ENCODE data around the gene RAB11A.

Gene RAB11A

DNA sequence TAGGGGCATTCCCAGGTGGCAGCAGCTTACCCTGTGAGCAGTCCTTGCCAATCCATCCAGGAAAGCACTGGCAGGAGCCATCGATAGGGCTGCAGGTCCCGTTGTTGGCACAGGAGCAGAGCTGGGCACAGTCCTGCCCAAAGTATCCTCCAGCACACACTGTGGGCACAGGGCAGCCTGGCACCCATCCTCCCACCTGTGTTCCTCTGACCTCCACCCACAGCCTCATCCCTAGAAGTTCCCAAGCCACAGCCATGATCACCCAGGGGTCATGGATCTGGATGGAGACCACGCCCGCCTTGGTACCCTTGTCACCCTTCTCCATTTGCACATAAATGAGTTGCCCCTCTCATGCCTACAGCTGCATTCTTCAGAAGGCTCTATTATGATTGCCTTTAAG is 48.6 kb downstream of the RAB11A start:
- no peak for DNase-seq

DNA sequence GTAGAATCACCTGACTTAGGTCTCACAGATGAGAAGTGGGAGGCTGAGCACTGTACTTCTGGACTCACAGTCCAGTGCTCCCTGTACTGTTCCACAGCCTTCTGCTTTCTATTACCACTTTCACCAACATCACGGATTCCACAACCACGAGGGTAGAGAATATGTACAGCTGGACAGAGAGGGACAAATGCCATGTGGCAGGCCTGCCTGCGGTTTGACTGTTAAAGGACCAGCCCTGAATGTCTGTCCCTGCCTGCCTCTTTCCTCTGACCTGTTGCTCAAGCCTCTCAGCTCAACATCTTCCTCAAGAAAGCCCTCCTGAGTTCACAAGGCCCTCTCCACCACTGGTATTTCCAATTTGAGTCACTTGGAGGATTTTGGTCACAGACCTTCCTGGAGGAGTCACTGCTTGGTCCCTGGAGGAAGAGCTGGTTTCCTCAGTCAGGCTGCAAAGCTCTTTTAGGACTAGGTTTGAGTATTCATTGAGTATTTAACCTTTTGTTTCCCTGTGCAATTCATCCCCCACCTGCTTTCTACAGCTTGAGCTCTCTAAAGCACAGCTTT is 49.1 kb downstream of the RAB11A start:
- DNase-seq, result no peak

DNA sequence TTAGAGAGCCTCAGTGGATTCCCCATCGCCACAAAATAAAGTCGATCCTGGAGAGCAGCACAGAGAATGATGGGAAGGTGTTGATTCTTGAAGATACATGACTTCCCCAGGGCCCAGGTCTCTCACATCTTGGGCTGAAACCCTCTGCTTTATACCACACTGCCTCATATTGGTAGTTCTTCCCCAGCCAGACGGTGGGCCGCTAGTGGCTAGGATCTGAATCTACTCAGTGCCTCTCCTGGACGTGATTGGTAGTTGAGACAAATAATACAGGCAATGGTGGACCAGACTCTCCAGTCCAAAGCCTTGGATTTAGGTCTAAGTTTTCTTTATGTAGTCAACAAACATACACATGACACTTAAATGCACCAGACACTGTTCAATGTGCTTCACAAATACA is 49.7 kb downstream of the RAB11A start:
- DNase-seq, result no peak

DNA sequence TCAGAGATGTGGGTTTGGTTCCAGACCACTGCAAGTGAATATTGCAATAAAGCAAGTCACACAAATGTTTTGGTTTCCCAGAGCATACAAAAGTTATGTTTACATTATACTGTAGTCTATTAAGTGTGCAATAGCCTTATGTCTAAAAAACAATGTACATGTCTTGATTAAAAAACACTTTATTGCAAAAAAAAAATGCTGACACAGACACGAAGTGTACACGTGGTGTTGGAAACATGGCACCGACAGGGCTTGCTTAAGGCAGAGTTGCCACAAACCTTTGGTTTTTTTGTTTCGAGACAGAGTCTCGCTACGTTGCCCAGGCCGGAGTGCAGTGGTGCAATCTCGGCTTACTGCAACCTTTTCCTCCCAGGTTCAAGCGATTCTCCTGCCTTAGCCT is 50.1 kb downstream of the RAB11A start:
- DNase-seq, result no peak

DNA sequence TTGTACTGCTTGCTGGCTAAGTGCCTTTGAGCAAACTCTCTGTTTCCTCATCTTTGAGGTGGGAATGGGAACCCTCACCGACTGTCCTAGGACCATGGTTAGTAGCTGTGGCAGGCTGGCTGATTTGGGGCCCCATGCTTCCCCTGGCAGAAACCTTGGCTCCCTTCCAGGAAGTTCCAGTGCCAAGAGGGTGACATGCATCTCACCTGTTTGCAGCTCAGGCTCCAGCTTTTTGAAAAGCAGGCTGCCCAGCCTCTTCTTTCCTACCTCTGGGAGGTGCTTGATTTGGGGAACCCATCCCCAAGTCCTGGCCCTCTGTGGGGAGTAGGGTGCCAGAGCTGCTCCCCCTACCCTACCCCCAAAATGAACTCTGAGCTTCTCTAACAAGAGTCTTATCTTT is 50.8 kb downstream of the RAB11A start:
- DNase-seq, result no peak

DNA sequence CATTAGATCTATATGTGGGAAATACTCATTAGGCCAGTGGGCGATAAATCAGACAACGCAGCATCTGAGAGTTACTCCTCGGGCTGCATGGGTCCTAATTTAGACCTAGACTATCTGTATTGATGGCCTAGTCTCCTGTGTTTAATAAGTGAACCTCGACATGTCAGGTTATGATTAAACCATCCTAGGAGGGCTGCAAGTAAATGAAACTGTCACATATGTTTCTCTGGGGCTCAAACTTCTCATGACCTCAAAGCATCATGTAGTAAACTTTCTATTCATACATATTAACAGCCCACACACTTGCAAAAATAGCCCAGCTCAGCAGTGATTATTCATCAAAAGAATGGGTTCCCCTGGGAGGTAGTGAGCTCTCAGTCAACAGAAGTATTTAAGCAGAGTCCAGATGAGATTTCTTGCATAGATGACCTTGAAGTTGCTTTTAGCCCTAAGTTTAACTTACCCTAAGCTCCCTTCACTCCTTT is 51.6 kb downstream of the RAB11A start:
- no peak for DNase-seq

DNA sequence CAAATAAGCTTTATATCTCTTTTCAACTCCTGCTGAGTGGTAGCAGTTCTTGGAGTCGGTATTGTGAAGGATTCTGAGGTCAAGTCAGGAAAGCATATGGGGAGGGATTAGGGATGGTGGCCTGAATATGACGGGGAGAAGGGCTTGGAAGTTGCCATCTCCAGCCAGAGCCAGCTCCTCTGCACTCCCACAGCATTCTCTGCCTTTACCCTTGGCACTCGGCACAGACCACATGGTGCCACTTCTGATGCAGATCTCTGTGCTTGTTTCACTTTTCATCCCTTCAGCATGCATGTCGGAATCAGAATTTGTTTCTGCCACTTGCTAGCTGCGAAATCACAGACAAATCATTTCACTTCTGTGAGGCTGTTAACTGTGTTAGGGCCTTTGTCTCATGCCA is 52.5 kb downstream of the RAB11A start:
- DNase-seq, result no peak

DNA sequence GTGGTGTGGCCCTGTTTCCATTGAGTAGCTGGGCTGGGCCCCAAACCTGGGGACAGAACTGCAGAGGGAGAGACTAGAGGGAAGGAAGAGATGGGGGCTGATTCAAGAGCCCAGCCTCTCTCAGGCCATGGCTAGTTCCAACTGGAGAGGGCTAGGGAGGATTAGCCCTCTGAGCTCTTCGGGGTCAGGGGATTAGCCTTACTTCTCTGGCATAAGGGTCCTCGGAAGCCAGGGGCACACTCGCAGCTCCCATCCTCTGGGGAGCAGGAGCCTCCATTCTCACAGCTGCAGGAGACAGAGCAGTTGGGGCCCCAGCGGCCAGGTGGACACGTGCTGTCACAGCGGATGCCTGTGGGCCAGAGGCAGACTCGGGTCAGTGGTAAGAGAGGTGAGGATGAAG is 53.3 kb downstream of the RAB11A start:
- DNase-seq, result no peak

DNA sequence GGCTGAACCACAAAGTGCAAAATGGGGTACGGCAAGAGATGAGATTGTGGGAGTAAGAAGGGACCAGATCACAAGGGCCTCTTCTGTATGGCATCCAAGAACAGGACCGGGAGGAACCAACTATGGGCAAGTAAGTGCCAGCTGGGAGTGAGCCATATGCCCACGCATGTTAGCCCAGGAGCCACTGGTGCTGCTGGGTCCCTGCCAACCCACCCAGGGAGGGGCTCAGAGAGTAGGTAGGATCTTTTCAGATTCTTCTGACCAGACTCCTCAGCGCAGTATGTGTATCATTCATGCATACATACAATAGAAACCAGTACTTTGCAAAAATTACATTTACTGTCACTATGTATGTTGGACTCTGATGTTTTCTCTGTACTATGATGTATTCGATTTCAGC is 54.0 kb downstream of the RAB11A start:
- DNase-seq, result no peak

DNA sequence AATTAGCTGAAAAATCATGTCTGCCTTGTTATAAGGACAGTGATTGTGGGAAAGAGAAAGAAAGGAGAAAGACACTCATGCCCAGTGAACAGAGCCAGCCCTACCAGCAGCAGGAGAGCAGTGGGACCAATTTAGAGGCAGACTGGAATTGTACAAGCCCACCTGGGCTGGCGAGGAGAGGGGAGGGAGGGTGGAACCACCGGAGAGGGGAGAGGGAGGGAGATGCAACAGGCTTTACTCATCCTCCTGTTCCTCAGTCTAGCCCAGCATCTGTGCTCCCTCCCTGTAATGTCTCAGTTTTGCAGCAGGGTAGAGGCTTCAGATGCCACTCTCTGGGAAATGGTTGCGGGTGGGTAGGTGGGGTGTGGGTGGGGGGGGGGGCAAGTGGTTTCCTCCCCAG is 54.7 kb downstream of the RAB11A start:
- no peak for DNase-seq

DNA sequence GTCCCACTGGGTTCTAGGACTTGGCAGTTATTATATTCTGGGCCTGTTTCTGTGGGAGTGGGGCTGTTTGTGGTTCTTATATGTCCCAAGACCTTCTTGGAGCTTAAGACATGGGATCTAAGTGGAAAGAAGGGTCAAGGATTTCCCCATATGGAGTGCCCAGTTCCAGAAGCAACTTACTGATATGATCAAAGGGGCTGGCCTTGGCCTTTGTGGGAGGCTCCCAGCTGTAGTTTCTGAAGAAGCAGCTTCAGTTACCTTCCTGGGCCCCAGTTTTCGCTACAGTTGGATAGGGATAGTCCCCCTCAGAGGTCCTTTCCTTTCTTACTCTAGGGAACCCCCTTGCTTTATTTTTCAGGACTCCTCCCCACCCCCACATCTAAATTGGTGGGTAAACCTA is 56.0 kb downstream of the RAB11A start:
- no peak for DNase-seq

DNA sequence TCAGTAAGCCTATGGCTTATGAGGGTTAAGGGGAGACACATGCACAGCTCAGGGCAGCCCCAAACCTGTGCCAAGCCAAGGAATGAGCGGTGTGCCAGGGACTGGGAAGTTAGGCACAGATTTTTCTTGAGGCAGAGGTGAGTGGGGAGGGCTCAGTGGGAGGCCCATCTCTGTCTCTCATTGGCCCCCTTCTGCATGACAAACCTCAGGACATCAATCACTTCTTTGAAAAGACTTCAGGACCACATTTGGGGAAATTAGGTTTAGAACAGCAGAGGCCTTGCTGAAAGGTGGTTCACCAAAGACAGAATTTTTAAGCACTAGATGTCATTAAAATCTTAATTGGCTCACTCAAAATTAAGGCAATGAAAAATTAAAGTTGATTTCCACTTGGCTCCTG is 57.2 kb downstream of the RAB11A start:
- no peak for DNase-seq

DNA sequence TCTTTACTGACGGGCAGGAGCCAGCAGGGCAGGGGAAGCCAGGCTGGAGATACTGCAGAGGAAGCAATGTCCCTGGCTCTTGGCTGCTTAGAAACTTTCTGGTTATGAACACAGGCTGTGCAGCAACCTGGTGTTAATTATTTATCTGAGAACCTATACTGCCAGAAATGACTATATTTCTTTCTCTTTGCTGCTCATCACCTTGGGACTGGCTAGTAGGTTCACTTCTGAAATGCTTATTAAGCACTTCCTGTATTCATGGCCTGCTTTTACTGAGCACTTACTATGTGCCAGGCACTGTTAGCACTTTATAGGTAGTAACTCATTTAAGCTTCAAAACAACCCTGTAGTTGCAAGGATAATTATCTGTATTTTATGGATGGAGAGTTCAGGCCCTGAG is 57.6 kb downstream of the RAB11A start:
- DNase-seq, result no peak

DNA sequence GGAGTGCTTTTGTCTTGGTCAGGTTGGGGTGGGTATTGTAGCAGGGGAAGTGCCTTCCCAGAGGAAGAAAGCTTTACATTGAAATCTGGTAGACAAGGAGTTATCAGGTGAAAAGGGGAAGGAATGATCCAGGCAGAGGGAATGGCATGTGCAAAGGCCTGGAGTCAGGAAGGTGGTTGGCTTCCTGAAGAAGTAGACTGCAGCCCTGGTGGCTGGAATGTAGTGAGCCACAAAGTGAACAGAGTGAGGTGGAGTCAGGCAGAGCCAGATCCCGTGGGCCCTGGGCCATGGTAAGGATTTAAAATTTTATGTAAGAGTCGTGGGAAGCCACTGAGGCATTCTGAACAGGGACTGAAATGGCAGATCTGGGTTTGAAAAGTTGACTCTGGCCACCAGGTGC is 58.3 kb downstream of the RAB11A start:
- no peak for DNase-seq

DNA sequence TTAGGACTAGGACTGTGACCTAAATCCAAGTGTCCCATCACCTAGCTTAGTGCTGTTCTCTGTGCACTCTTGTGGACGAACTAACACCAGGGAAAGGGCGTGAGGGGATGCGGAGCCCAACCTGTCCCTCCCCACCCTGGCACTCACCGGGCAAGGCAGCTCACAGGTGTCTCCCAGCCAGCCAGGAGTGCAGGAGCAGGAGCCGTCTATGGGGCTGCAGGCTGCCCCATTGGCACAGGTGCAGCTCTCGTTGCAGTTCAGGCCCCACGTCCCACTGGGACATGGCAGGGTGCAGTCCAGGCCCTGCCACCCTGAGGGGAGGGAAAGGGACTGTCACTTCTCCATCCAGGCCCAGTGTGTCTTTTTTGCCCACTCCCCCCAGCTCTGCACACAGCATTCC is 60.3 kb downstream of the RAB11A start:
- DNase-seq, result no peak

DNA sequence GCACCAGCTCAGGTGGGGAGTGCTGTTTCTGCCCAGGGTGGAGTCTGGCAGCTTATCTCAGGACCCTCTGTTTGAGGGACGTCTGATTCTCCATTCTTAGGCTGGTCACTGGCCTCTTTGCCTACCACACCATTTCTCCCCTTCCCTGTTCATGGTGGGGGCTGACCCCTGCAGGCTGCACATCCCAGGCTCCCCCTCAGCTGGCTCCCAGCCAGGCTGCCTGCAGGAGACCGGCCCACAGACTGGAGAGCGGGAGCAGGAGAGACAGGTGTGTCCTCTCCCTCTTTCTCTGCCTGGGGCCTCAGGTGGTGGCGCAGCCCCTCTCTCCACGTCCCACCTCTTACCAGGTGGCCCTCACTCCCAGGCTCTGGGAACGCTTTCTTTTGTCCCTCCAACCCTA is 60.8 kb downstream of the RAB11A start:
- no peak for DNase-seq

DNA sequence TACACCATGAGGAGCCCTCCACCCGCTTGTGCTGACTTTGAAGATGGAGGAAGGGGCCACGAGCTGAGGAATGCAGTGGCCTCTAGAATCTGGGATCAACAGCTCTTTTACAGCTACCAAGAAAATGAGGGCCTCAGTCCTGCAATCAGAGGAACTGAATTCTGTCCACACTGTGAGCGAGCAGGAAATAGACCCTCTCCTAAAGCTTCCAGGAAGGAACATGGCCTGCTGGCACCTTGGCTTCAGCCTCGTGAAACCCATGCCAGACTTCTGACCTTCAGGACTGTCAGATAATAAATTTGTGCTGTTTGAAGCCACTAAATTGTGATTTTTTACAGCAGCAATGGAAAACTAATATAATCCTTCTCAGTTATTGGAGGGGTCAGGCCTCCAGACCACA is 61.9 kb downstream of the RAB11A start:
- DNase-seq, result no peak

DNA sequence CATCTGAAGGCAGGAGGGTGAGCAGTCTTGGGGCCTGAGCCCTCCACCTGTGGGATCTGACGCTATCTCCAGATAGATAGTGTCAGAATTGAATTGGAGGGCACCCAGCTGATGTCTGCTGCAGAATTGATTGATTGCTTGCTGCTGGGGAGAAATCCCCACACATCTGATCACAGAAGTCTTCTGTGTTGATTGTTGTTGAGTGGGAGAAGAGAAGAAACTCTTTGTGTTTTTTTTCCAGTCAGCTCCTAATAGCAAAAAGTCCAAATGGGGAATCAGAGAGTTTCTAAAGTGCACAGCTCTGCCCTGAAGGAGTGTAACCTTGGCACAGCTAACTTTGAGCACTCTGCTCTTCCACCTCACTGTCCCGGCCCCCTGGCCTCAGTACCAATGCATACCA is 66.1 kb downstream of the RAB11A start:
- DNase-seq, result no peak

DNA sequence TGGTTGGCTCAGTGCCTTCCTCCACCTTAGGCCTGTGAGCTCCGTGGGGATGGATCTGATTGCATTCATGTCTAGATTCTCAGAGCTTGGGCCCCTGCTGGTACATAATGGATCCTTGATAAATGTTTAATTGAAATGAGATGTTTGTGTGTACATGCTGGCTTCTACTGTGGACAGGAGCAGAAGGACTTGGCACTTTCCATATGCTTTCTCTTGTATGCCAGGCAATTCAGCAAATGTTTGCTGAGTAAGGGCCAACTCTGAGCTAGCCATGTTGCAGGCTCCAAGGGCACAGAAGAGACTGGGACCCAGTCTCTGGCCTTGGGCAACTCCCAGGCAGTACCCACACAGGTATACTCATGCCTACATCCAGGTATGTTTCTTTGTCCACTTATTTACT is 67.0 kb downstream of the RAB11A start:
- no peak for DNase-seq

DNA sequence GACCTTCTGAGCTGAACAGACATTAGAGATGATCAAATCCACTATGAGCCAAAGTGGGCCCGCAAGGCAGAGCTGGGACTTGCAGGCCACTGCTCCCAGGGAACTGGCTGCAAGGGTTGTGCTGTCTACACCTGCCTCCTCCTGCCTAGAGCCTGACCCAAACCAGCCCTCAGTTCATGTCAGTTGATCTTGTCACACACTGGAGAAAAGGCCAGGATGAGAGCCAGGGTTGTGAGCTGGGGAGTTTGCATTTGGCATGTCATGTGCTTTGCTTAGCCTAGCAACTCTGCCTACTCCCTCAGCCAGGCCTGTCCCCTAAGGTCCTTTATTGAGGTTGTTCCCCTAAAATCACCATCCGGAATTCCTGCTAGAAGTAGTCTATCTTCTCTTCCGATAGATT is 67.8 kb downstream of the RAB11A start:
- DNase-seq, result no peak

DNA sequence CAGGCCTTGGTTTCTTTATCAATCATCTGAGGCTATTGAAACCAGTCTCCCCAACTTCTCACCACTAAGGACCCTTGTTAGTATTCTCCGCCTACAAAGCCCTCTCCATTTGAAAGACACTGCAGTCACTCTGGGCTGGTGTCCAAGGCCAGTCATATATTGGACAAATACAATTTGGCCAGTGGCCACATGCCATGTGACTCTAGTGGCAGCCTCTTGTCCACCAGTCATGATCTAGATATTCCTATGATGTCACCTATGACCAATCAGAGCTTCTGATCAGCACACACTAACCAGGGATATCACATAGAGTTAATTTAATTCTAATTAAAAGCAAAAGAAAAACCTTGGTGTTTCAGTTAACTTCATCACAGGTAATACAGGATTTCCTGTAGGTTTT is 68.2 kb downstream of the RAB11A start:
- DNase-seq, result no peak

DNA sequence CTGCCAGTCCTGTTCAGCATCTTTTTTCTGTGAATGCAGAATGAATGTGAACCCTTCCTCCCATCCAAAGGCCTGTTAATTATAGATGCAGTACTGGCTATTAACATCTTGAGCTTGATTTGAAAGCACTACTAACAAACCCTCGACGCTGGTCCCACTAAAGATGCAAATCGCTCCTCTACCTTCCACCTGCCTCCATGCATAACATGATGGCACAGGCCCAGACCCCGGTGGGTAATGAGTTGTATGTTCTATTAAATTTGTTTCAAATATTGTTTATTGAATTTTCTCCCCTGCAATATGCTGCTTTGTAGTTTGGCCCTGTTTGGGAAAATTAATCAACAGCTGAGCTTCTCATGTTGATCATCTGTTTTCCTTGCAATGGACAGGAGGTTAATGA is 69.3 kb downstream of the RAB11A start:
- no peak for DNase-seq

DNA sequence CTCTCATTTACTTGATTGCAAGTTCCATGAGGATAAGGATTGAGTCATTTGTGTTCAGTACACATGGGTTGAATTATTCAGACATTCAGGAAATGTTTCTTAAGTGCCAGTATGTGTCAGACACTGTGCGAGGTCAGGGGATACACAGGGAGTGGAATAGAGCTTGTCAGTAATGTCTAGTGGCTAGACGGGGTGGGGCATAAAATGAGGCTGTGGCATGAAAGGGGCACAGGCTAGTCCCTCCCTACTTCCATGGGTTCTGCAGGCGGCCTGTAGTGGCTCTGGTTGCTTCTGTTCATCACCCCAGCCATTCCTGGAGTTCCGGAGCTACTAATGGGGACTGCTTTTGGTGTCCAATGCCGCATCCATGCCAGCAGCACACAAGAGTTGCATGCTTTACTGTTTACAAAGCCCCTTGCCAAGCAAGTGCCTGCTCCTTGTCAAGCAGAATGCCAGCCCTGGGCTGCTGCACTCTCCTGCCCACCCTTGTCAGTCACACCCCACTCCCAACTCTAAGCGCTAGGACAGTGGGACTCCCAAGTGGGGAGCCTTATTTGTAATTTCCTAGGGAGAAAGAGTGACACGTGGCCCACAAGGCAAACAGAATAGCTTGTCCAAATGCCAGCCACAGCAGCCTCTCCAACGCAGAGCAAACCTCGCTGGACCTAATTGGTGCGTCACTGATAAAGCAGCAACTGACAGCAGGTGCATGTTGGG is 70.8 kb downstream of the RAB11A start:
- no peak for DNase-seq

DNA sequence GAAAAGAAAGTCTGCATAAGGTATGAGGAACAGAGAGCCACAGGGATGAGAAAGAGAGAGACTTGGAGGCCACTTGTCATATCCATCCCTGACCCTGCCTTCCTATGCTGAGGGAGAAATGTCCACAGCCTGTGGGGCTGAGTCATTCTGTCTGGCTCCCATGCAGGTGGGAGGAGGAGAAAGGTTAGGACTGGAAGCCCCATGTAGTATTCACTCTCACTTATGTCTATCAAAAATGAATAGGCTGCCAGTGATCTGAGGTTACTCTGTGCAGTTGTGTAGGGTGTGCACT is 71.3 kb downstream of the RAB11A start:
- DNase-seq, result no peak

All from NCI-H2227 treated with DMSO at 0.1 percent for 48 hours (cell line).